Glutamatergic neuron (in vitro differentiated cells): Measurements from ENCODE around the gene GPX7. TPM values are rescaled to one million over a fixed set of nuclear protein-coding genes. Genes with fewer than 3 reads are reported as not detected.

Source experiments
- DNase-seq: peaks from one replicate; pipeline ENCODE4 v3.0.0; 2022
- H3K27ac Mint-ChIP-seq: one replicate; pipeline ENCODE4 v1.8.0; 2020; ENCODE audit warnings: mild to moderate bottlenecking, mixed read lengths, inconsistent platforms; ENCODE audit not compliant: unreplicated experiment
- H3K27me3 Mint-ChIP-seq: one replicate; pipeline ENCODE4 v1.8.0; 2020; ENCODE audit warnings: mild to moderate bottlenecking, moderate library complexity, mixed read lengths, inconsistent platforms; ENCODE audit not compliant: unreplicated experiment
- H3K36me3 Mint-ChIP-seq: one replicate; pipeline ENCODE4 v1.8.0; 2020; ENCODE audit warnings: mild to moderate bottlenecking, mixed read lengths, inconsistent platforms; ENCODE audit not compliant: unreplicated experiment
- H3K4me1 Mint-ChIP-seq: one replicate; pipeline ENCODE4 v1.8.0; 2020; ENCODE audit warnings: mild to moderate bottlenecking, low read depth, mixed read lengths, inconsistent platforms; ENCODE audit not compliant: unreplicated experiment
- H3K4me3 Mint-ChIP-seq: one replicate; pipeline ENCODE4 v1.8.0; 2020; ENCODE audit warnings: mild to moderate bottlenecking, mixed read lengths, inconsistent platforms; ENCODE audit not compliant: unreplicated experiment
- H3K9me3 Mint-ChIP-seq: one replicate; pipeline ENCODE4 v1.8.0; 2020; ENCODE audit warnings: mild to moderate bottlenecking, moderate library complexity, mixed read lengths, inconsistent platforms; ENCODE audit not compliant: unreplicated experiment
- CTCF ChIP-seq: fragments of 200-600 bp; sonication (generic); IDR thresholded peaks from one replicate; pipeline ENCODE4 v1.5.0; 2021; ENCODE audit not compliant: partially characterized antibody, unreplicated experiment
- total RNA-seq: library from RNA; stranded (reverse); fragmentation: NEBNext Ultra II Directional; extraction: Animal tissue kit (Norgen Biotek cat#: 25700); gene quantifications from one replicate; pipeline ENCODE4 v1.2.1, GENCODE V29; 2021; ENCODE audit not compliant: unreplicated experiment

The GPX7 gene
- total RNA-seq, 1 donor from 2014 or later, result 3.5 TPM

- H3K9me3 Mint-ChIP-seq, result no peaks in the 10 kb centered on the region
- TF ChIP-seq CTCF, result no peak
- H3K27ac Mint-ChIP-seq, result no peak overlapping the region
- no peaks in the 10 kb centered on the region for H3K36me3 Mint-ChIP-seq
- H3K4me3 Mint-ChIP-seq, result no peak overlapping the region
- H3K27me3 Mint-ChIP-seq, result no peaks in the 10 kb centered on the region
- no peak for DNase-seq
- no peaks in the 10 kb centered on the region for H3K4me1 Mint-ChIP-seq
Observed at GRCh38 chr1:52623812-52624211, 21.6 kb downstream of the GPX7 start.

- Mint-ChIP-seq H3K27me3 (peaks cover 2% of the 10 kb centered on the region), H3K9me3 (no peaks in the 10 kb centered on the region), H3K36me3 (no peaks in the 10 kb centered on the region), H3K27ac (no peak overlapping the region), H3K4me3 (no peak overlapping the region), H3K4me1 (peaks cover 2% of the 10 kb centered on the region)
- DNase-seq, result no peak
- TF ChIP-seq CTCF, result no peak
Observed at GRCh38 chr1:52627028-52627427, 24.9 kb downstream of the GPX7 start.

- no peak overlapping the region for H3K4me3 Mint-ChIP-seq
- peaks cover 8% of the 10 kb centered on the region for H3K27me3 Mint-ChIP-seq
- TF ChIP-seq CTCF, result no peak
- peaks cover 2% of the 10 kb centered on the region for H3K4me1 Mint-ChIP-seq
- H3K36me3 Mint-ChIP-seq, result no peaks in the 10 kb centered on the region
- H3K9me3 Mint-ChIP-seq, result peaks cover 2% of the 10 kb centered on the region
- no peak overlapping the region for H3K27ac Mint-ChIP-seq
- DNase-seq, result no peak
Observed at GRCh38 chr1:52628614-52629324, 26.6 kb downstream of the GPX7 start.

GRCh38 chr1:52629325-52629643 is 27.1 kb downstream of the GPX7 start:
- Mint-ChIP-seq H3K9me3 (peaks cover 2% of the 10 kb centered on the region), H3K4me1 (peaks cover 2% of the 10 kb centered on the region), H3K36me3 (peaks cover 4% of the 10 kb centered on the region), H3K27me3 (peaks cover 13% of the 10 kb centered on the region), H3K27ac (no peak overlapping the region), H3K4me3 (no peak overlapping the region)
- no peak for DNase-seq
- TF ChIP-seq CTCF, result no peak

GRCh38 chr1:52629667-52630066 is 27.5 kb downstream of the GPX7 start:
- H3K4me3 Mint-ChIP-seq, result no peak overlapping the region
- no peak overlapping the region for H3K27ac Mint-ChIP-seq
- H3K27me3 Mint-ChIP-seq, result peaks cover 14% of the 10 kb centered on the region
- peaks cover 2% of the 10 kb centered on the region for H3K9me3 Mint-ChIP-seq
- H3K4me1 Mint-ChIP-seq, result peaks cover 2% of the 10 kb centered on the region
- peaks cover 4% of the 10 kb centered on the region for H3K36me3 Mint-ChIP-seq
- TF ChIP-seq CTCF, result no peak
- DNase-seq, result no peak
